SK-N-SH (cell line): ENCODE results near the gene ANKS4B. TPM values are rescaled to one million over a fixed set of nuclear protein-coding genes. Genes with fewer than 3 reads are reported as not detected.
A peak's percentile ranks its signal among the peaks of the same experiment; 100 is the strongest.

ENCODE experiments used
- CTCF ChIA-PET: fragments of 300-600, 350-600 bp; formaldehyde crosslinking; extraction: SDS; loops from one replicate; lab custom pipeline; 2021; lab: Yijun Ruan, JAX
- POLR2A ChIA-PET: fragments of 350-600 bp; sonication (Branson Sonifier 250); formaldehyde crosslinking; extraction: SDS; loops from one replicate; lab custom pipeline; 2020; ENCODE audit warnings: antibody characterized with exemption, inconsistent platforms; lab: Yijun Ruan, JAX
- DNase-seq: peaks from one replicate; pipeline ENCODE4 v3.0.0; 2012
- H2AFZ ChIP-seq: fragments of 200-600 bp; sonication (generic); 2 replicates; pipeline ENCODE4 v1.8.1; 2016; ENCODE audit warnings: antibody characterized with exemption, mild to moderate bottlenecking, low read depth
- H3F3A ChIP-seq: fragments of 200-600 bp; sonication (generic); replicated peaks from 2 replicates; pipeline ENCODE3; 2016; ENCODE audit warnings: antibody characterized with exemption, mild to moderate bottlenecking; ENCODE audit not compliant: insufficient read depth
- H3K27ac ChIP-seq, 2 experiments: fragments of 200-500 bp in 1 of 2; fragments of 200-600 bp in 1 of 2; sonication (Bioruptor generic) in 1 of 2; sonication (generic), shearing (Covaris generic) in 1 of 2; 2 replicates each; pipeline versions ENCODE4 v1.5.1 to v1.6.1; 2014 to 2016; ENCODE audit warnings: low read depth in 2 of 2, inconsistent platforms in 1 of 2, low read length in 1 of 2, mild to moderate bottlenecking in 1 of 2, mixed read lengths in 1 of 2
- H3K27me3 ChIP-seq: fragments of 200-600 bp; sonication (generic), shearing (Covaris generic); 2 replicates; pipeline ENCODE4 v1.6.1; 2016; ENCODE audit warnings: mixed run types; ENCODE audit not compliant: insufficient read depth
- H3K36me3 ChIP-seq, 2 experiments: fragments of 200-500 bp in 1 of 2; fragments of 200-600 bp in 1 of 2; sonication (Bioruptor generic) in 1 of 2; sonication (generic) in 1 of 2; replicated peaks in 1 of 2; 2 replicates each; pipeline versions ENCODE3 to v1.5.1; 2014 to 2016; ENCODE audit warnings: low read length in 1 of 2, mild to moderate bottlenecking in 1 of 2; ENCODE audit not compliant: insufficient read depth in 2 of 2, control insufficient read depth in 1 of 2
- H3K4me1 ChIP-seq, 2 experiments: fragments of 200-500 bp in 1 of 2; fragments of 200-600 bp in 1 of 2; sonication (Bioruptor generic) in 1 of 2; sonication (generic), shearing (Covaris generic) in 1 of 2; 2 replicates each; pipeline versions ENCODE4 v1.5.1 to v1.6.1; 2014 to 2016; ENCODE audit warnings: low read depth in 1 of 2, low read length in 1 of 2, mixed run types in 1 of 2; ENCODE audit not compliant: insufficient read depth in 2 of 2, control insufficient read depth in 1 of 2
- H3K4me2 ChIP-seq: fragments of 200-600 bp; sonication (generic), shearing (Covaris generic); 2 replicates; pipeline ENCODE4 v1.6.1; 2017; ENCODE audit warnings: mixed run types
- H3K4me3 ChIP-seq, 2 experiments: fragments of 200-500 bp in 1 of 2; fragments of 200-600 bp in 1 of 2; sonication (Bioruptor generic) in 1 of 2; sonication (generic), shearing (Covaris generic) in 1 of 2; 2 replicates each; pipeline versions ENCODE4 v1.5.1 to v1.8.1; 2014 to 2016; ENCODE audit warnings: low read depth in 2 of 2, inconsistent platforms in 1 of 2, low read length in 1 of 2, mild to moderate bottlenecking in 1 of 2, mixed read lengths in 1 of 2, moderate library complexity in 1 of 2
- H3K79me2 ChIP-seq: fragments of 200-600 bp; sonication (generic); 2 replicates; pipeline ENCODE4 v1.8.1; 2017; ENCODE audit warnings: mild to moderate bottlenecking; ENCODE audit not compliant: insufficient read depth
- H3K9ac ChIP-seq: fragments of 200-600 bp; sonication (generic); 2 replicates; pipeline ENCODE4 v1.6.1; 2017; ENCODE audit warnings: mixed run types
- H3K9me2 ChIP-seq: fragments of 200-600 bp; sonication (generic); 2 replicates; pipeline ENCODE4 v1.6.1; 2017; ENCODE audit warnings: mixed run types
- H3K9me3 ChIP-seq: fragments of 200-600 bp; sonication (generic); 2 replicates; pipeline ENCODE4 v1.6.1; 2017; ENCODE audit warnings: mixed run types, mild to moderate bottlenecking, moderate library complexity
- H4K20me1 ChIP-seq: fragments of 200-600 bp; sonication (generic); 2 replicates; pipeline ENCODE4 v1.6.1; 2017; ENCODE audit warnings: mild to moderate bottlenecking, mixed run types; ENCODE audit not compliant: insufficient read depth
- CTCF ChIP-seq: fragments of 200-600 bp; sonication (generic); IDR thresholded peaks from 2 replicates; pipeline ENCODE4 v1.6.1; 2017; ENCODE audit warnings: antibody characterized with exemption, mild to moderate bottlenecking, moderate library complexity
- ELF1 ChIP-seq: IDR thresholded peaks from 2 replicates; pipeline ENCODE4 v1.4.0; 2012
- EP300 ChIP-seq, 2 experiments: IDR thresholded peaks; 2 replicates each; pipeline versions ENCODE4 v1.4.0 to v1.6.1; 2012; ENCODE audit warnings: borderline replicate concordance in 1 of 2, low read depth in 1 of 2, low read length in 1 of 2
- GATA2 ChIP-seq: sonication (generic); formaldehyde crosslinking; IDR thresholded peaks from 2 replicates; pipeline ENCODE4 v1.5.0; 2020; ENCODE audit warnings: mild to moderate bottlenecking, missing genetic modification reagents
- MXI1 ChIP-seq: IDR thresholded peaks from 2 replicates; pipeline ENCODE4 v1.6.1; 2012; ENCODE audit warnings: mild to moderate bottlenecking, low read depth, low read length, improper control_type of control experiment
- NFIC ChIP-seq: IDR thresholded peaks from 2 replicates; pipeline ENCODE4 v1.4.0; 2012; ENCODE audit warnings: borderline replicate concordance
- NRF1 ChIP-seq: IDR thresholded peaks from 2 replicates; pipeline ENCODE4 v1.6.1; 2012; ENCODE audit warnings: low read depth, mild to moderate bottlenecking, low read length
- PBX3 ChIP-seq: IDR thresholded peaks from 2 replicates; pipeline ENCODE4; 2012
- RAD21 ChIP-seq: IDR thresholded peaks from 2 replicates; pipeline ENCODE4 v1.6.1; 2012; ENCODE audit warnings: mild to moderate bottlenecking, low read length
- RCOR1 ChIP-seq: fragments of 150-350 bp; IDR thresholded peaks from 2 replicates; pipeline ENCODE4 v1.6.1; 2017; ENCODE audit warnings: antibody characterized with exemption, low read length
- SIN3A ChIP-seq: IDR thresholded peaks from 2 replicates; pipeline ENCODE4 v1.6.1; 2012; ENCODE audit warnings: low read depth, mild to moderate bottlenecking, low read length, moderate library complexity, borderline replicate concordance
- SMC3 ChIP-seq: IDR thresholded peaks from 2 replicates; pipeline ENCODE4 v1.6.1; 2012; ENCODE audit warnings: low read depth, low read length, improper control_type of control experiment
- TAF1 ChIP-seq: IDR thresholded peaks from 2 replicates; pipeline ENCODE4 v1.6.1; 2012; ENCODE audit warnings: low read depth, mild to moderate bottlenecking, low read length, moderate library complexity, borderline replicate concordance
- TCF12 ChIP-seq: IDR thresholded peaks from 2 replicates; pipeline ENCODE4 v1.4.0; 2012
- USF2 ChIP-seq: fragments of 150-350 bp; IDR thresholded peaks from 2 replicates; pipeline ENCODE4 v1.6.1; 2017; ENCODE audit warnings: antibody characterized with exemption, low read length, low read depth, borderline replicate concordance
- ZBTB33 ChIP-seq: IDR thresholded peaks from 2 replicates; pipeline ENCODE4 v1.4.0; 2012; ENCODE audit warnings: low read depth, borderline replicate concordance
- WGBS: methylation state at CpG from one replicate; pipeline ENCODE4 v1.1.6; 2017; ENCODE audit warnings: low lambda C conversion rate; 5-methylcytosine and 5-hydroxymethylcytosine counted together
- polyA plus RNA-seq, 3 experiments: library from polyadenylated mRNA; depleted of rRNA; stranded (reverse); fragments of >200 nt; gene quantifications; 2 replicates each; pipeline ENCODE4 v1.2.3, GENCODE V29; 2012

The ANKS4B gene
- polyA plus RNA-seq, 1 of the 3 experiments (the other 2 are of a cell fraction), result not detected

GRCh38 chr16:21283521-21284289, 50.2 kb downstream of the ANKS4B start:
- peak overlapping the region in 1 of 2 experiments; percentile 36; a peak in 1 of 4 replicates for H3K27ac ChIP-seq
- peak overlapping the region; percentile 52 to 60 for H3K4me3 ChIP-seq
- no peaks in the 10 kb centered on the region for H3K9me2 ChIP-seq
- ChIA-PET POLR2A (interaction anchor here (0.5 kb wide), 1 partner anchor 11 kb away, joined by 4 read pairs; no protein-coding TSS in a partner anchor), CTCF (interaction anchor here (0.6 to 7.5 kb wide), 12 partner anchors 9 to 130 kb away, joined by 3 to 71 read pairs (median 4); no protein-coding TSS in a partner anchor)
- no peaks in the 10 kb centered on the region for H3F3A ChIP-seq
- peak overlapping the region; percentile 72 for H3K4me2 ChIP-seq
- no peak overlapping the region for H2AFZ ChIP-seq
- WGBS, result 4% methylated on average over 31 of the region's 67 CpGs
- H3K79me2 ChIP-seq, result no peaks in the 10 kb centered on the region
- no peaks in the 10 kb centered on the region for H3K36me3 ChIP-seq
- H3K9ac ChIP-seq, result no peak overlapping the region
- H3K27me3 ChIP-seq, result peaks cover 24% of the 10 kb centered on the region; the same call in 1 of the 2 replicates
- no peaks in the 10 kb centered on the region for H3K9me3 ChIP-seq
- no peaks in the 10 kb centered on the region for H3K4me1 ChIP-seq
- DNase-seq, result peak; percentile 92
- TF ChIP-seq CTCF (peak; percentile 57), NRF1 (peak; percentile 46; the same call in 1 of the 2 replicates), RAD21 (peak; percentile 49), ELF1 (no peak), EP300 (IDR thresholded peaks at IDR 0.05; ENCODE audit: borderline replicate concordance in 1 of 2, low read depth in 1 of 2, low read length in 1 of 2) (no peak), MXI1 (no peak), SMC3 (peak; percentile 48)
- H4K20me1 ChIP-seq, result no peaks in the 10 kb centered on the region

GRCh38 chr16:21284414-21284813, 50.9 kb downstream of the ANKS4B start:
- Histone ChIP-seq H3K79me2 (no peaks in the 10 kb centered on the region), H4K20me1 (no peaks in the 10 kb centered on the region), H3K27me3 (peaks cover 24% of the 10 kb centered on the region; the same call in 1 of the 2 replicates), H3K9me3 (no peaks in the 10 kb centered on the region), H3K4me3 (peak overlapping the region in 1 of 2 experiments; percentile 52; a peak in 1 of 4 replicates), H3K36me3 (no peaks in the 10 kb centered on the region), H3K4me1 (no peaks in the 10 kb centered on the region), H3K9ac (no peak overlapping the region), H3K27ac (no peak overlapping the region), H3K9me2 (no peaks in the 10 kb centered on the region), H3F3A (no peaks in the 10 kb centered on the region), H3K4me2 (peak overlapping the region; percentile 72; the same call in 1 of the 2 replicates), H2AFZ (no peak overlapping the region)
- CTCF ChIA-PET, result interaction anchor here (0.6 to 7.5 kb wide), 7 partner anchors 10 to 131 kb away, joined by 3 to 71 read pairs (median 6); no protein-coding TSS in a partner anchor
- WGBS, result 73% methylated on average over 4 of the region's 4 CpGs
- no peak for DNase-seq
- no peak for TF ChIP-seq MXI1
- no peak for TF ChIP-seq ELF1
- TF ChIP-seq NRF1, result no peak
- no peak for TF ChIP-seq ZBTB33
- no peak for TF ChIP-seq TCF12
- TF ChIP-seq SIN3A, result no peak
- TF ChIP-seq RCOR1, result no peak
- TF ChIP-seq GATA2, result no peak
- TF ChIP-seq NFIC, result no peak
- TF ChIP-seq PBX3, result no peak
- TF ChIP-seq USF2, result no peak
- no peak for TF ChIP-seq TAF1
- TF ChIP-seq, all 33 proteins: peak for 0
- POLR2A ChIA-PET, result no interaction called here
